H9 (cell line): ENCODE results near the gene C10orf105. TPM values are rescaled to one million over a fixed set of nuclear protein-coding genes. Genes with fewer than 3 reads are reported as not detected.

Source experiments
- DNase-seq: peaks from one replicate; pipeline ENCODE4 v3.0.0-alpha.2; 2017
- H2AFZ ChIP-seq: one replicate; pipeline ENCODE4 v1.6.1; 2013; ENCODE audit warnings: mild to moderate bottlenecking, low read length, control low read depth, moderate library complexity
- H2AK5ac ChIP-seq: 2 replicates; pipeline ENCODE4 v1.6.1; 2013; ENCODE audit warnings: low read length, control low read depth, mixed read lengths; ENCODE audit not compliant: insufficient read length
- H2BK120ac ChIP-seq: one replicate; pipeline ENCODE4 v1.6.1; 2013; ENCODE audit warnings: low read depth, mild to moderate bottlenecking, low read length, control low read depth, inconsistent platforms; ENCODE audit not compliant: poor library complexity, severe bottlenecking
- H2BK12ac ChIP-seq: 2 replicates; pipeline ENCODE4 v1.6.1; 2013; ENCODE audit warnings: low read length, control low read depth, mixed read lengths, low read depth; ENCODE audit not compliant: insufficient read length
- H2BK15ac ChIP-seq: 2 replicates; pipeline ENCODE4 v1.6.1; 2013; ENCODE audit warnings: low read depth, low read length, control low read depth
- H2BK20ac ChIP-seq: one replicate; pipeline ENCODE4 v1.6.1; 2013; ENCODE audit warnings: low read depth, mild to moderate bottlenecking, low read length, control low read depth, inconsistent platforms; ENCODE audit not compliant: poor library complexity, severe bottlenecking
- H2BK5ac ChIP-seq: 2 replicates; pipeline ENCODE4 v1.6.1; 2013; ENCODE audit warnings: low read length, control low read depth, mixed read lengths; ENCODE audit not compliant: insufficient read length
- H3K14ac ChIP-seq: 2 replicates; pipeline ENCODE4 v1.6.1; 2013; ENCODE audit warnings: low read length, control low read depth; ENCODE audit not compliant: insufficient read depth
- H3K18ac ChIP-seq: 2 replicates; pipeline ENCODE4 v1.6.1; 2013; ENCODE audit warnings: low read depth, mild to moderate bottlenecking, mixed read lengths, low read length, control low read depth; ENCODE audit not compliant: insufficient read length
- H3K23ac ChIP-seq: 2 replicates; pipeline ENCODE4 v1.6.1; 2013; ENCODE audit warnings: low read length, control low read depth, mixed read lengths, low read depth; ENCODE audit not compliant: insufficient read length
- H3K23me2 ChIP-seq: 2 replicates; pipeline ENCODE4 v1.6.1; 2013; ENCODE audit warnings: low read depth, mild to moderate bottlenecking, mixed read lengths, low read length, control low read depth; ENCODE audit not compliant: insufficient read length, poor library complexity, severe bottlenecking
- H3K27ac ChIP-seq: 2 replicates; pipeline ENCODE4 v1.5.1; 2013; ENCODE audit warnings: low read length, control low read depth, mixed read lengths, low read depth; ENCODE audit not compliant: insufficient read length
- H3K27me3 ChIP-seq: 2 replicates; pipeline ENCODE4 v1.6.1; 2013; ENCODE audit warnings: low read length, control low read depth, inconsistent platforms; ENCODE audit not compliant: insufficient read depth
- H3K4ac ChIP-seq: 2 replicates; pipeline ENCODE4 v1.6.1; 2013; ENCODE audit warnings: low read depth, mild to moderate bottlenecking, control low read depth, inconsistent platforms, low read length, moderate library complexity
- H3K4me1 ChIP-seq: 2 replicates; pipeline ENCODE4 v1.6.1; 2013; ENCODE audit warnings: low read length, control low read depth, inconsistent platforms; ENCODE audit not compliant: insufficient read depth
- H3K4me2 ChIP-seq: 2 replicates; pipeline ENCODE4 v1.6.1; 2013; ENCODE audit warnings: low read length, control low read depth, mixed read lengths; ENCODE audit not compliant: insufficient read length, insufficient read depth
- H3K56ac ChIP-seq: 2 replicates; pipeline ENCODE4 v1.6.1; 2013; ENCODE audit warnings: low read depth, mild to moderate bottlenecking, mixed read lengths, low read length, control low read depth; ENCODE audit not compliant: insufficient read length
- H3K79me1 ChIP-seq: 2 replicates; pipeline ENCODE4 v1.6.1; 2013; ENCODE audit warnings: low read depth, mild to moderate bottlenecking, moderate library complexity, low read length, control low read depth, inconsistent platforms; ENCODE audit not compliant: insufficient read depth, poor library complexity, severe bottlenecking
- H3K79me2 ChIP-seq: 2 replicates; pipeline ENCODE4 v1.6.1; 2013; ENCODE audit warnings: low read length, control low read depth, inconsistent platforms; ENCODE audit not compliant: insufficient read depth
- H3K9ac ChIP-seq: 2 replicates; pipeline ENCODE4 v1.6.1; 2013; ENCODE audit warnings: low read length, control low read depth, mixed read lengths; ENCODE audit not compliant: insufficient read length; ENCODE audit errors: extremely low read depth
- H3K9me3 ChIP-seq: one replicate; pipeline ENCODE4 v1.6.1; 2013; ENCODE audit warnings: low read depth, low read length, inconsistent platforms; ENCODE audit not compliant: control insufficient read depth
- H3T11ph ChIP-seq: one replicate; pipeline ENCODE4 v1.6.1; 2013; ENCODE audit warnings: mild to moderate bottlenecking, low read length, control low read depth, inconsistent platforms
- H4K20me1 ChIP-seq: one replicate; pipeline ENCODE4 v1.6.1; 2013; ENCODE audit not compliant: control insufficient read depth, insufficient read length, insufficient read depth
- H4K5ac ChIP-seq: 2 replicates; pipeline ENCODE4 v1.6.1; 2013; ENCODE audit warnings: low read depth, mild to moderate bottlenecking, mixed read lengths, low read length, control low read depth; ENCODE audit not compliant: insufficient read length
- H4K8ac ChIP-seq: replicated peaks from 2 replicates; pipeline ENCODE4 v1.6.1; 2013; ENCODE audit warnings: low read length, control low read depth, mixed read lengths, low read depth; ENCODE audit not compliant: insufficient read length
- H4K91ac ChIP-seq: 2 replicates; pipeline ENCODE4 v1.6.1; 2013; ENCODE audit warnings: low read depth, mild to moderate bottlenecking, moderate library complexity, mixed read lengths, low read length, control low read depth; ENCODE audit not compliant: insufficient read length
- H3K27ac Mint-ChIP-seq, 3 experiments: 2 replicates in 2 of 3; 3 replicates in 1 of 3; pipeline ENCODE4 v1.8.0; 2020 to 2021; ENCODE audit warnings: mixed read lengths in 3 of 3, mild to moderate bottlenecking in 1 of 3, moderate library complexity in 1 of 3
- H3K27me3 Mint-ChIP-seq: 2 replicates; pipeline ENCODE4 v1.8.0; 2021; ENCODE audit warnings: low read depth, mild to moderate bottlenecking, moderate library complexity, mixed read lengths
- H3K36me3 Mint-ChIP-seq, 3 experiments: 2 replicates in 2 of 3; 3 replicates in 1 of 3; pipeline ENCODE4 v1.8.0; 2020 to 2021; ENCODE audit warnings: low read depth in 3 of 3, mixed read lengths in 3 of 3; ENCODE audit not compliant: insufficient read depth in 1 of 3
- H3K4me1 Mint-ChIP-seq, 2 experiments: 2 replicates each; pipeline ENCODE4 v1.8.0; 2020; ENCODE audit warnings: mixed read lengths in 2 of 2
- H3K4me3 Mint-ChIP-seq, 2 experiments: 2 replicates in 1 of 2; 3 replicates in 1 of 2; pipeline ENCODE4 v1.8.0; 2020 to 2021; ENCODE audit warnings: mild to moderate bottlenecking in 2 of 2, mixed read lengths in 2 of 2, moderate library complexity in 1 of 2
- H3K9me3 Mint-ChIP-seq, 2 experiments: 2 replicates in 1 of 2; 3 replicates in 1 of 2; pipeline ENCODE4 v1.8.0; 2020; ENCODE audit warnings: mild to moderate bottlenecking in 2 of 2, mixed read lengths in 2 of 2, moderate library complexity in 1 of 2
- WGBS: extraction: QIAGEN DNeasy Blood & Tissue Kit; methylation state at CpG from one replicate; pipeline ENCODE4 v1.1.7; 2013; ENCODE audit warnings: missing lambda C conversion rate, low lambda C conversion rate, mixed read lengths; ENCODE audit not compliant: insufficient read length; ENCODE audit errors: extremely low coverage; 5-methylcytosine and 5-hydroxymethylcytosine counted together
- total RNA-seq: library from RNA; stranded (reverse); gene quantifications from 2 replicates; pipeline ENCODE4 v1.2.1, GENCODE V29; 2021
- TF ChIP-seq, protein P1 (sequence below): fragments of 200-600 bp; sonication (generic); conservative IDR thresholded peaks from 3 replicates; pipeline ENCODE4 v1.8.0; 2021; ENCODE audit warnings: antibody characterized with exemption, mild to moderate bottlenecking

C10orf105 gene
- total RNA-seq, 1 experiment from 2014 or later = 0.26 TPM

DNA sequence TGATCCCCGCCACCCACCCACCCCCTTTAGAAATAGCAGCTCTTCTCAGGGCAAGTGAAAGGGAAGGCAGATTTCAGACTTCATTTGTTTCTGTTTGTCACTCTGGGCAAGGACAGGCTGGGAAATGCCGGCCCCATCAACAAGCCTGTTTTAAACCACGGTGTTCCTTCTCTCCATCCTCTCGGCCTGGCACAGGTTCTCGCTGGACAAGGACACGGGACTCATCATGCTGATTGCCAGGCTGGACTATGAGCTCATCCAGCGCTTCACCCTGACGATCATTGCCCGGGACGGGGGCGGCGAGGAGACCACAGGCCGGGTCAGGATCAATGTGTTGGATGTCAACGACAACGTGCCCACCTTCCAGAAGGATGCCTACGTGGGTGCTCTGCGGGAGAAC lies 42.3 kb downstream of the C10orf105 start:
- Histone ChIP-seq H3K23me2 (no peaks in the 10 kb centered on the region), H3K79me2 (no peaks in the 10 kb centered on the region), H3K56ac (no peak overlapping the region), H4K91ac (no peak overlapping the region), H3K4me2 (no peak overlapping the region), H2BK15ac (no peak overlapping the region), H2BK12ac (no peak overlapping the region), H4K5ac (no peak overlapping the region), H3K9ac (no peak overlapping the region), H2AK5ac (no peak overlapping the region), H3K79me1 (no peaks in the 10 kb centered on the region), H4K8ac (no peak overlapping the region), H3K4me1 (no peaks in the 10 kb centered on the region), H3K27ac (no peak overlapping the region), H3K23ac (no peak overlapping the region), H3K18ac (no peak overlapping the region), H2BK20ac (no peak overlapping the region), H4K20me1 (no peaks in the 10 kb centered on the region), H3K4ac (no peak overlapping the region), H2BK120ac (no peak overlapping the region), H3T11ph (no peak overlapping the region), H2BK5ac (no peak overlapping the region), H3K9me3 (no peaks in the 10 kb centered on the region), H3K14ac (no peak overlapping the region; the same call in 1 of the 2 replicates), H3K27me3 (no peaks in the 10 kb centered on the region), H2AFZ (no peak overlapping the region)
- WGBS = no CpG with 5 or more reads among the region's 17 CpGs
- TF ChIP-seq, protein P1, sequence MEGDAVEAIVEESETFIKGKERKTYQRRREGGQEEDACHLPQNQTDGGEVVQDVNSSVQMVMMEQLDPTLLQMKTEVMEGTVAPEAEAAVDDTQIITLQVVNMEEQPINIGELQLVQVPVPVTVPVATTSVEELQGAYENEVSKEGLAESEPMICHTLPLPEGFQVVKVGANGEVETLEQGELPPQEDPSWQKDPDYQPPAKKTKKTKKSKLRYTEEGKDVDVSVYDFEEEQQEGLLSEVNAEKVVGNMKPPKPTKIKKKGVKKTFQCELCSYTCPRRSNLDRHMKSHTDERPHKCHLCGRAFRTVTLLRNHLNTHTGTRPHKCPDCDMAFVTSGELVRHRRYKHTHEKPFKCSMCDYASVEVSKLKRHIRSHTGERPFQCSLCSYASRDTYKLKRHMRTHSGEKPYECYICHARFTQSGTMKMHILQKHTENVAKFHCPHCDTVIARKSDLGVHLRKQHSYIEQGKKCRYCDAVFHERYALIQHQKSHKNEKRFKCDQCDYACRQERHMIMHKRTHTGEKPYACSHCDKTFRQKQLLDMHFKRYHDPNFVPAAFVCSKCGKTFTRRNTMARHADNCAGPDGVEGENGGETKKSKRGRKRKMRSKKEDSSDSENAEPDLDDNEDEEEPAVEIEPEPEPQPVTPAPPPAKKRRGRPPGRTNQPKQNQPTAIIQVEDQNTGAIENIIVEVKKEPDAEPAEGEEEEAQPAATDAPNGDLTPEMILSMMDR = no peak
- H3K4me3 Mint-ChIP-seq = no peak overlapping the region
- DNase-seq = no peak
- H3K9me3 Mint-ChIP-seq = no peaks in the 10 kb centered on the region
- no peaks in the 10 kb centered on the region for H3K4me1 Mint-ChIP-seq
- H3K36me3 Mint-ChIP-seq = no peaks in the 10 kb centered on the region
- no peak overlapping the region for H3K27ac Mint-ChIP-seq
- H3K27me3 Mint-ChIP-seq = peaks cover 13% of the 10 kb centered on the region
